GM21723 (cell line): ENCODE data around the gene LILRB1.
"Not testable (repeated sequence)": the region's sequence is repeated elsewhere in the genome, so short reads cannot be mapped to it uniquely, and the experiment has no call there.

Experiments
- ATAC-seq: cut with Tn5 transposase; IDR thresholded peaks from one replicate; pipeline ENCODE4 v1.9.1; 2021; ENCODE audit warnings: mild to moderate bottlenecking, moderate library complexity; ENCODE audit not compliant: unreplicated experiment

LILRB1 gene

DNA sequence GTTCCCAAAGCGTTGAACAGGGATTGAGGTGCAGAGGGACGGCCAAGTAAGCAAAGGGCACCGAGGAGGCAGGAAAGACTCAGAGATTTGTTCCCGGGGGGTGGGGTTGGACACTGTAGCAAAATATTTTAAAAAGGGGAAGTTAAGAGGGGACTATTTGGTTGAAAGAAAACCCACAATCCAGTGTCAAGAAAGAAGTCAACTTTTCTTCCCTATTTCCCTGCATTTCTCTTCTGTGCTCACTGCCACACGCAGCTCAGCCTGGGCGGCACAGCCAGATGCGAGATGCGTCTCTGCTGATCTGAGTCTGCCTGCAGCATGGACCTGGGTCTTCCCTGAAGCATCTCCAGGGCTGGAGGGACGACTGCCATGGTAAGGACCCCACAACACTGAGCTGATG is at the start of gene LILRB1:
Gene LILRB1, plus strand, starts transcription at position 223 of the 400 bp plus-strand sequence. CDS start 590 bp downstream, outside the sequence.
- not testable (repeated sequence) for ATAC-seq

DNA sequence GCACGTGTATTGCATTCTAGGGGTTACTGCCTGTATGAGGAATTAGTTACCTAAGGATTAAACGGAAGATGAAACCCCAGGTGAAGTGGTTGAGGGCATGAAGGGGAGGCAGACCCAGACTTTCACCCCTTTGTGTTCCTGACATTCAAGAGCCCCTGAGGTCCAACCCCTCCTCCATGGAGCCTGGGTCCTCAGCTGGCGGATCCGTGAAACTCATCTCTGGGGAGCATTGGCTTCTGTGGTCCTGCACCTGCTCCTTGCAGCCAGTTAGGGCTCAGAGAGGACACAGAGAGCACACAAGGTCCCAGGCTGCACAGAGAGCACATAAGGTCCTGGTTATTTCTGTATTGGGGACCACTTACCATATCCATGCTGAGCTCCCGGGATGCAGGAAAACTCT is 43.9 kb upstream of the LILRB1 start:
- no peak for ATAC-seq

GRCh38 chr19:54587026-54587425 is 43.3 kb upstream of the LILRB1 start:
- ATAC-seq, result no peak

- not testable (repeated sequence) for ATAC-seq
Observed at GRCh38 chr19:54593445-54593844, 36.8 kb upstream of the LILRB1 start, which contains the start of gene LILRA1. Gene LILRA1 (plus strand): TSS chr19:54593632. CDS start chr19:54594245, 613 bp downstream.

DNA sequence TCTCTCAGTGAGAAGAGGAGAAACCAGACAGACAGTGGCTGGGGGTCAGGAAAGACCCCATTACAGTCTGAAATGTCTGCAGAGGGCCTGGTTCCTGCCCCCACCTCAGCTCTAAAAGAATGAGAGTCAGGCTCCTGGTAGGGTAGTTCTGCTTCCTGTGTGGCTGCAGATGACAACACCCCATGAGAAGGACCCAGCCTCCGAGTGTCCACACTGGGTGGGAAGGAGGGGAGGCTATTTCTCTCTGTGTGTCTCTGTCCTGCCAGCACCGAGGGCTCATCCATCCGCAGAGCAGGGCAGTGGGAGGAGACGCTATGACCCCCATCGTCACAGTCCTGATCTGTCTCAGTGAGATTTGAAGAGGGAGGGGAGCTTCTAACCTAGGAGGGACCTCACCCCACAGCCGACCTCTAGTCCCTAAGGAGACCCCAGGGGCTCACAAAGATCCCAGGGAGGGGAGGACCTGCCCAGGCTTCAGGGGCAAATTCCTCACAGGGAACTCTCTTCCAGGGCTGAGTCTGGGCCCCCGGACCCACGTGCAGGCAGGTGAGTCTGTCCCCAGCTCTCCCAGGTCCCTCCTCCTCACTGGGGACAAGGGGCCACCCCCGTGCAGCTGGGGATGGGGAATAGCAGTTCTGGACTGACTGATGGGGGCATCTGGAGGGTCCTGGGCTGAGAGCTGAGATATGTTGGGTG is 36.2 kb upstream of the LILRB1 start:
- ATAC-seq, result not testable (repeated sequence)

- ATAC-seq, result no peak
Observed at GRCh38 chr19:54594737-54595136, 35.5 kb upstream of the LILRB1 start.

GRCh38 chr19:54595680-54596436 is 34.4 kb upstream of the LILRB1 start:
- not testable (repeated sequence) for ATAC-seq

GRCh38 chr19:54600212-54600611 is 30.1 kb upstream of the LILRB1 start:
- no peak for ATAC-seq

DNA sequence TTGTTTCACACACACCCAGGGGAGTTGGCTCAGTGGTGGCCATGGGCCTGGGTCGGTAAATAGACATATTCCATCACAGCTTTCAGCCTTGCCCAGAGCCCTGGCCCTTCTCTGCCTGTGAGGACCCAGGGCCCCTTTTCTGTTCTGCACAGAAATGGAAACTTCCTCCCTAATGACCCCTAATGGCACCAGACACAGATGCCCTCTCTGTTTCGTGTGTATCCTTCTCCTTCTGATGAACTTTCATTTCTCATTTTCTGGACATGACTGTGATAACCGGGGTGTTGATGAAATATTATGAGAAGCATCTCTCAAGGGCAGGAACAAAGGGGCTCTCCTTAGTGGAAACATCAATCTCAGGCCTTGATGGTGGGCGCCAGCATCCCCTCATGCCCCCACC is 24.1 kb upstream of the LILRB1 start:
- ATAC-seq, result no peak

DNA sequence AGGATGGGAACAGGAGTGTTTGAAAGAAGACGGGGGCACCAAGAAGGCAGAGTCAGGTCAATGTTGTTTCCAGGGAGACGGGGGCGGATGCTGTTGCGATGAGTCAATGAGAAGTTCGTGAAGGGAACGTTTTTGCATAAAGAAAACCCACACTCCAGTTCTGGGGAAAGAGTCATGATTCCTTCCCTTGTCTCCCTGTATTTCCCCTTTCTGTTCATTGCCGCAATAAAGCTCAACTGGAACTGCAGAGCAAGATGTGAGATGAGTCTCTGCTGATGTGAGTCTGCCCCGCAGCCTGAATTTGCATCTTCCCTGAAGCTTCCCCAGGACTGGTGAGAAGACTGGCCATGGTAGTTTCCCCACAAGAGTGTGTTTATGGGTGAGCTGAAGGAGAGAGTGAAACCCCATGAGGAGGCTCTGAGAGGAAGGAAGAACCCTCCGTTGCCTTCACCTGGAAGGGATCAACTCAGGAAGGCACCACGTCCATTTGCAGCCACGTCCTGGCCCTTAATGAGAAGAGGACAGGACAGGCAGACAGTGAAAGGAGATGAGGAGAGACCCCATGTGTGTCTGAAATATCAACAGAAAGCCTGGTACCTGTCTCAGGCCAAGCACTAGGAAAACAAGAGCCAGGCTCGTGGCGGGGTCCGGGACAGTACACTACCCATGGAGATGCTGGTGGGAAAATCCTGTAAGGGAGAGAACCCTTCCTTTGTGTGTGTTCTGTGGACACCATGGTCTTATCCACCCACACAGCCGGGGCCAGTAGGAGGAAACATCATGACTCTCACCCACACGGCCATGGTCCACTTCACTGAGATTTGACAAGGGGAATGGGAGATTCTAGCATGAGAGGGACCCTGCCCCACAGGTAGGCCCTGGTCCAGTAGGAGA is 23.1 kb upstream of the LILRB1 start:
- peak; percentile 68 for ATAC-seq

GRCh38 chr19:54607785-54608150 is 22.5 kb upstream of the LILRB1 start:
- ATAC-seq, result no peak

DNA sequence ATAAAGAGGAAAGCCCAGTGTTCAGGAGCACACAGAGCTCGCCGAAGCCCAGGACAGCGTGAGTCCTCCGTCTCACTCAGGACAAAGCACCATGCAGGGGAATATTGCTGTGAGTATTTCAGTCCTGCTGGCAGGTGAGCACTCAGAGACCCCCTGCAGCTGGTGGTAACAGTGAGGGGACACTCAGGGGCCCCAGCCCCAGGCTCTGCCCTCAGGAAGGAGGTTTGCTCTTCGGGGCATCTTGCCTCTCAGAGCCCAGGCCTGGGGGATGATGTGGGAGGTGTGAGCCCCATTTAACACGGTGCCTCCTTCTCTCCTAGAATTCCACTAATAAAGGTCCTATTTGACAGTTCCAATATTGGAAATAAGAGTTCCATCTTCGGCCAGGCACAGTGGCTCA is 22.1 kb upstream of the LILRB1 start:
- ATAC-seq, result no peak

DNA sequence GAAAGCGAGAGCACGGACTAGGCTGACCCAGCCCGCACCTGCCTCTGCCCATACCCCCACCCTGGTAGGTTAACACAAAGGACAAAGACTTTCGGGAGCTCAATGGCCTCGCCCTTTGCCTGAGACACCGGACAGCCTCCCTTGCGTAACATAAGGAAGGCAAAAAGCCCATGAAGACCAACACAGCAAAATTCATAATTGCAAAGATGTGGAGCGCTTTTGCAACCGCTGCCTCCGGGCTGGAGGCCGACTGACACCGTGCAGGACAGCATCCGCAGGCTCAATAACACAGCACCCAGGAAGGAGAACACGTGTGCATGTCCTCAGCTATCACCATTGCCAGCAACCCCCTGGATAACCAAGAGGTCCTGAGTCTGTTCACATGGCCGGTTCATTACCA is 21.5 kb upstream of the LILRB1 start:
- ATAC-seq, result no peak

GRCh38 chr19:54609356-54609791 is 20.9 kb upstream of the LILRB1 start:
- no peak for ATAC-seq

DNA sequence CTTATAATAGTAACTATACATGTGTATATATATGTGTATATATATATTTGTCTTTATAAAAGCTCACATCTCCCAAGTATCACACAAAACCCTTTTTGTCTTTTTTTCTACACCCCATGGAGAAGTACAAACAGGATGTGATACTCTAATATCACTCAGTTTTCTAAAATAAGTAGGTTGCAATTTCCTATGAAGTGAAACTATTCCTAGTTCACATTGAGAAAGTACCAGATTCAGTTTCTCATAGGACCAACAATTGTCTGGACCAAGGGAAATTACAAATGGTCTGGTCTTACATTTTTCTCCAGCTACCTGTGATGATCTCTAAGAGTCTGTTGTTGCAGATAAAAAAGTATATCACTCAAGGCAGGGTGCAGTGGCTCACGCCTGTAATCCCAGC is 17.9 kb upstream of the LILRB1 start:
- ATAC-seq, result no peak

GRCh38 chr19:54614726-54615125 is 15.6 kb upstream of the LILRB1 start:
- no peak for ATAC-seq

DNA sequence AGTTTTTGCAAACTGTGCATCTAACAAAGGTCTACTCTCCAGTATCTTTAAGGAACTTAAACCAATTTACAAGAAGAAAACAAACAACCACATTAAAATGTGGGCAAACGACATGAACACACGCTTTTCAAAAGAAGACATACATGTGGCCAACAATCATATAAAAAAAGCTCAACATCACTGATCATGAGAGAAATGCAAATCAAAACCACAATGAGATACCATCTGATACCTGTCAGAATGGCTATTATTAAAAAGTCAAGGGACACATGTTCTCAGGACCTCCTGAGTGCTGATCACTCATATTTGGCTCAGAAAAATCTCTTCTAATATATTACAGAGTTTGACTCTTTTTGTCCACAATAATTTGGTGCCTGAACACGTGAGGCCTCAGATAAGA is 14.2 kb upstream of the LILRB1 start:
- peak; percentile 33 for ATAC-seq

DNA sequence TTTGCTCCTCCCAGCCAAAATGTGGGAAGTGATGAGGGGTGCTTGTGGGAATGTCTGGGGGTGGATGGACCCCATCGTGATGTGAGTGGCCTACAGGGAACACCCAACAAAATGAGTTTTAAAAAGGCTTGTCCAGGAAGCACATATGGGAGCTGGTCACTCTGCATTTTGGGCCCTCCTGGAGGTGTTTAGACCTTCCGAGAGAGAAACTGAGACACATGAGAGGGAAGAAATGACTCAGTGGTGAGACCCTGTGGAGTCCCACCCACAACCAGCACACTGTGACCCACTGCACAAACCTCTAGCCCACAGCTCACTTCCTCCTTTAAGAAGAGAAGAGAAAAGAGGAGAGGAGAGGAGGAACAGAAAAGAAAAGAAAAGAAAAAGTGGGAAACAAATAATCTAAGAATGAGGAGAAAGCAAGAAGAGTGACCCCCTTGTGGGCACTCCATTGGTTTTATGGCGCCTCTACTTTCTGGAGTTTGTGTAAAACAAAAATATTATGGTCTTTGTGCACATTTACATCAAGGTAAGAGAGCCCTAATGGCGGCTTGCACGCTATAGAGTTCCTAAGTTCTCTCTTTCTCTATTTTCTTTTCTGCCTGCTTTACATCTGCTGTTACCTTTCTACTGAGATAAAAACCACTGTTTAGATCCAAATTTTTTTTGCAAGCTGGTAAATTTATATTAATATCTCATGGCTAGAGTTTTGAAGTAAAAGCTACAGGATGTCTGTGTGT is 13.3 kb upstream of the LILRB1 start:
- peak; percentile 82 for ATAC-seq

DNA sequence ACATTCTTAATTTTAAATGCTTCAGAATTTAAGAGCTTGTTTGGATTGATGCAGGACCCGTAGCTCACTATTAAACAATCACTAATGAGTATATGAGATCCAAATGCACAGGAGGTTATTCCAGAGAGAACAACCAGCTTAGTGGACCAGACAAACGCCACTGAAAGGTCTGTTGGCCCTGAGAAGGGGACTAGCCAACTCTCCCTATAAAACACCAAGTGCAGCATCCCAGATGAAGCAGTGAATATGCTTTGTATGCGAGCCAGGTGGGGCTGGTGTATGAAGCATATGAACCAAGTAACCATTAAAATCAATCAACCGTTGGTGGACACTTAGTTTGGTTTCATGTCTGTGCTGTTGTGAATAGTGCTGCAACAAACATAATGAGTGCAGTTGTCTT is 9.8 kb upstream of the LILRB1 start:
- ATAC-seq, result no peak

DNA sequence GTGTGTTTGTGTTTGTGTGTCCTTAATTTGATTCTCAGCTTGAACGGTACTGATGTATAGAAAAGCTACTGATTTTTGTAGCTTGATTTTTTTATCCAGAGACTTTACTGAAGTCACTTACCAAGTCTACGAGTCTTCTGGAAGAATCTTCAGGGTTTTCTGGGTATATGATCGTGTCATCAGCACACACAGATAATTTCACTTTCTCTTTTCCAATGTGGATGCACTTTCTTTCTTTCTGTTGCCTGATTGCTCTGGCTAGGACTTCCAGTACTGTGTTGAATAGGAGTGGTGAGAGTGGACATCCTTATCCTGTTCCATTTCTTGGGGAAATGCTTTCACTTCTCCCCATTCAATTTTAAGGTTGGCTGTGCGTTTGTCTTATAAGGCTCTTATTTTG is 7.9 kb upstream of the LILRB1 start:
- ATAC-seq, result no peak

DNA sequence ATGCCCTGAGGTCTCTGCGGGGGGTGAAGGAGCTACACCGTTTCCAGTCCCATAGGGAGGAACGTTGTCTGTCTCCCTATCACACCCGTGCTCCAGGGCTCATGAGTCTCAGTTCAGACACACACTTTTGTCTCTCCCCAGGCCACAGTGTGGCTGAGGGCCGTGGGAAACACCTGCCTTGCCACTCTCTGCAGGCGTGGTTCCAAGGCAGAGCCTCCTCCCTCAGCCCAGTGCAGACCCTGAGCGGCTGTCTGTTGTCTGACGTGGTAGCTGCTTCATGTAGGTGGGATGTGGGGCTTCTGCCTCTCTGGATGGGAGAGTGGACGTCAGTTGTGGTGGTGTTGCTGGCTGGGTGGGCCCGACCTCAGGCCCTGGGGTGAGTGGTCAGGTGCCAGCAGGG is 6.0 kb upstream of the LILRB1 start:
- peak; percentile 49 for ATAC-seq
